HG02970 (cell line): ENCODE measurements around the gene PRRG4.

ENCODE experiments used
- ATAC-seq: cut with Tn5 transposase; IDR thresholded peaks from one replicate; pipeline ENCODE4 v1.9.1; 2021; ENCODE audit warnings: mild to moderate bottlenecking, moderate library complexity, moderate number of reproducible peaks; ENCODE audit not compliant: unreplicated experiment, low FRiP score

Gene PRRG4

GRCh38 chr11:32905028-32905667 lies 75.4 kb downstream of the PRRG4 start:
- no peak for ATAC-seq
